ENCODE results near the gene LINS1.

The LINS1 gene

DNA sequence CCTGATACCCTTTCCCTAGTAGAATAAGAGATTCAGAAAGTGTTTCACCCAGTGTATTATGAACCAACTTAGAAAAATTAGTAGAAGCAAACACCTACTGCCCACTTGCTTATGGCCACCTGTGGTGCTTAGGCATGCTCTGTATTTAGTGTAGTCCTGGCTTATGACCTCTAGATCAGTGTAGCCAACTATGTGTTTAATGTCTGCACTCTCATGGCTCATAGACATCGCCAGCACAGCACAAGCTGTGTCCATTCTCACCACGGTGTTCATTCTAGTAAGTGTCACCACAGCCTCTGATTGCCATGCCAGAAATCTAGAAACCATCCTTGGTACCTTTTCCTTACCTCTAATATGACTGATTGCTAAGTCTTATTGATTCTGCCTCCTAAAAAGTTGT is 14.7 kb upstream of the LINS1 start:
- Histone ChIP-seq H3K36me3 (ENCODE audit: insufficient read depth, insufficient read length, low read length) (peaks cover 49% of the 10 kb centered on the region), H3K4me1 (ENCODE audit: insufficient read depth, insufficient read length) (no peaks in the 10 kb centered on the region), H3K4me3 (ENCODE audit: insufficient read length, low read depth) (no peak overlapping the region), H3K9me3 (ENCODE audit: insufficient read depth, low read length) (no peaks in the 10 kb centered on the region), H3K27me3 (ENCODE audit: insufficient read depth, insufficient read length) (no peaks in the 10 kb centered on the region), H3K9ac (ENCODE audit: insufficient read length, low read depth) (no peak overlapping the region)
- no peak for DNase-seq (ENCODE audit: low read depth, low spot score)
- TF ChIP-seq SUZ12 (IDR thresholded peaks at IDR 0.05; ENCODE audit: extremely low read depth, insufficient read depth, insufficient read length) (no peak), YY1 (IDR thresholded peaks at IDR 0.05; ENCODE audit: insufficient read depth, insufficient read length) (no peak), ZNF274 (IDR thresholded peaks at IDR 0.05; ENCODE audit: low read depth, low read length) (no peak)

DNA sequence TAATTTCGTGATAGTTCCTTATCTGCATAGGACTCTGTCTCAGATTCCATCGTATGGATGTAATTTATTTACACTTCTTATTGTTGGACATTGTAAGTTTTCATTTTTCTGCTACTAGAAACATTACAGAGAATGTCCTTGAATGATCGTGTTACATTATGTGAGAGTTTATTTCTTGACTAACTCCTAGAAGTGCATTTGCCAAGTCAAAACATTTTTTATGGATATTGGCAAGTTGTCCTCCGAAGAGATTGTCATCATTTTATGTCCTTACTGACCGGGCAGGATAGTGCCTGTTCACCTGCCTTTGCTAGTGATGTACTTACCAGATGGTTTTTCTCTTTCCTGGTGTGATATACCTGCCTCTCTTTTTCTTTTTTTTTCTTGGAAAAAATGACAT is 13.8 kb upstream of the LINS1 start:
- Histone ChIP-seq H3K4me1 (ENCODE audit: insufficient read depth, insufficient read length) (no peaks in the 10 kb centered on the region), H3K9me3 (ENCODE audit: insufficient read depth, low read length) (no peaks in the 10 kb centered on the region), H3K27me3 (ENCODE audit: insufficient read depth, insufficient read length) (no peaks in the 10 kb centered on the region), H3K9ac (ENCODE audit: insufficient read length, low read depth) (no peak overlapping the region), H3K4me3 (ENCODE audit: insufficient read length, low read depth) (no peak overlapping the region), H3K36me3 (ENCODE audit: insufficient read depth, insufficient read length, low read length) (peaks cover 50% of the 10 kb centered on the region)
- DNase-seq (ENCODE audit: low read depth, low spot score) = no peak
- TF ChIP-seq SUZ12 (IDR thresholded peaks at IDR 0.05; ENCODE audit: extremely low read depth, insufficient read depth, insufficient read length) (no peak), YY1 (IDR thresholded peaks at IDR 0.05; ENCODE audit: insufficient read depth, insufficient read length) (no peak), ZNF274 (IDR thresholded peaks at IDR 0.05; ENCODE audit: low read depth, low read length) (no peak)

DNA sequence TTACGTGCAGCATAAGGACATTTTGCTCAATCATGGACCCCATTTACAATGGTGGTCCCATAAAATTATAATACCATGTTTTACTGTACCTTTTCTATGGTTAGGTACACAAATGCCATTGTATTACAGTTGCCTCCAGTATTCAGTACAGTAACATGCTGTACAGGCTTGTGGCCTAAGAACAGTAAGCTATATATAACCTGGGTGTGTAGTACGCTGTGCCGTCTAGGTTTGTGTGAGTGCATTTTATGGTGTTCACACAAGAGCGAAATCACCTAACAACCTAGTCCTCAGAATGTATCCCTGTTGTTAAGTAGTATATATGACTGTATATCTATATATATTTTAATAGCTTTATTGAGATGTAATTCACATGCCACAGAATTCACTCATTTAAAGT is 12.9 kb upstream of the LINS1 start:
- TF ChIP-seq ZNF274 (IDR thresholded peaks at IDR 0.05; ENCODE audit: low read depth, low read length) (no peak), YY1 (IDR thresholded peaks at IDR 0.05; ENCODE audit: insufficient read depth, insufficient read length) (no peak), SUZ12 (IDR thresholded peaks at IDR 0.05; ENCODE audit: extremely low read depth, insufficient read depth, insufficient read length) (no peak)
- Histone ChIP-seq H3K4me3 (ENCODE audit: insufficient read length, low read depth) (no peak overlapping the region), H3K9me3 (ENCODE audit: insufficient read depth, low read length) (no peaks in the 10 kb centered on the region), H3K36me3 (ENCODE audit: insufficient read depth, insufficient read length, low read length) (peaks cover 46% of the 10 kb centered on the region), H3K27me3 (ENCODE audit: insufficient read depth, insufficient read length) (no peaks in the 10 kb centered on the region), H3K9ac (ENCODE audit: insufficient read length, low read depth) (no peak overlapping the region), H3K4me1 (ENCODE audit: insufficient read depth, insufficient read length) (no peaks in the 10 kb centered on the region)
- DNase-seq (ENCODE audit: low read depth, low spot score) = no peak

DNA sequence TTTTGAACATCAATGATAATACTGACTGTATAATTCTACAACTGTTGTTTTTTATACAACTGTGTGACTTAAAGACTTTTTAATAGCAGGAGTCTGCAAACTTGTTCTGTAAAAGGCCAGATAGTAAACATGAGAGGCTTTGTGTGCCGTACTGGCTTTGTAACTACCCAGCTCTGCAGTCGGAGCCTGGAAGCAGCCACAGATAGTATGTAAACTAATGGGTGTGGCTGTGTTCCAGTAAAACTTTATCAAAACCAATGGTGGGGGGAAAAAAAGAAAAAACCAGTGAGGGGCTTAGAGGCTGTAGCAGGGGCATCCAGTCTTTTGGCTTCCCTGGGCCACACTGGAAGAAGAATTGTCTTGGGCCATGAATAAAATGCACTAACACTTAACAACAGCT is 12.4 kb upstream of the LINS1 start:
- H3K36me3 ChIP-seq (ENCODE audit: insufficient read depth, insufficient read length, low read length) = peaks cover 45% of the 10 kb centered on the region
- H3K9me3 ChIP-seq (ENCODE audit: insufficient read depth, low read length) = no peaks in the 10 kb centered on the region
- H3K4me1 ChIP-seq (ENCODE audit: insufficient read depth, insufficient read length) = no peaks in the 10 kb centered on the region
- no peak for TF ChIP-seq SUZ12 (IDR thresholded peaks at IDR 0.05; ENCODE audit: extremely low read depth, insufficient read depth, insufficient read length)
- no peak for TF ChIP-seq YY1 (IDR thresholded peaks at IDR 0.05; ENCODE audit: insufficient read depth, insufficient read length)
- TF ChIP-seq ZNF274 (IDR thresholded peaks at IDR 0.05; ENCODE audit: low read depth, low read length) = no peak
- H3K27me3 ChIP-seq (ENCODE audit: insufficient read depth, insufficient read length) = no peaks in the 10 kb centered on the region
- DNase-seq (ENCODE audit: low read depth, low spot score) = no peak
- no peak overlapping the region for H3K9ac ChIP-seq (ENCODE audit: insufficient read length, low read depth)
- H3K4me3 ChIP-seq (ENCODE audit: insufficient read length, low read depth) = no peak overlapping the region

DNA sequence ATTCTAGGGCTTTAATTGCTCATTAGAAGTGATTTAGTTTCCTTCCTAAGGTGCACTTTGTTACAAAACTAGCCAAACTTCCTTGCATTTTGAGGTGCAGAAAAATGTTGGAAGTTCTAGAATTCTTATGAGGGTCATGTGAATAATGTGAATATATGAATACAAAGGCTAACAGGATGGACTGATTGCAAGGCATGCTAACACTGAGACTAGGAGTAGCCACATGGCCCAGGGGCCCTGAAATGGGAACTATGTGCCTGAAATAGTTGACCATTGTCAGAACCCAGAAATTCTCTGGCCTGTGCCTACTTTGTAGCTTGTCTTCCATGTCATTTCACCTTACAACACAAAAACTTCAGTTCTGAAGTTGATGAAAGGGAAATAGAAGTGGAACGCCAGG is 11.2 kb upstream of the LINS1 start:
- Histone ChIP-seq H3K4me1 (ENCODE audit: insufficient read depth, insufficient read length) (no peaks in the 10 kb centered on the region), H3K4me3 (ENCODE audit: insufficient read length, low read depth) (no peak overlapping the region), H3K9ac (ENCODE audit: insufficient read length, low read depth) (no peak overlapping the region), H3K27me3 (ENCODE audit: insufficient read depth, insufficient read length) (no peaks in the 10 kb centered on the region), H3K36me3 (ENCODE audit: insufficient read depth, insufficient read length, low read length) (peaks cover 42% of the 10 kb centered on the region), H3K9me3 (ENCODE audit: insufficient read depth, low read length) (no peaks in the 10 kb centered on the region)
- no peak for DNase-seq (ENCODE audit: low read depth, low spot score)
- TF ChIP-seq SUZ12 (IDR thresholded peaks at IDR 0.05; ENCODE audit: extremely low read depth, insufficient read depth, insufficient read length) = no peak

DNA sequence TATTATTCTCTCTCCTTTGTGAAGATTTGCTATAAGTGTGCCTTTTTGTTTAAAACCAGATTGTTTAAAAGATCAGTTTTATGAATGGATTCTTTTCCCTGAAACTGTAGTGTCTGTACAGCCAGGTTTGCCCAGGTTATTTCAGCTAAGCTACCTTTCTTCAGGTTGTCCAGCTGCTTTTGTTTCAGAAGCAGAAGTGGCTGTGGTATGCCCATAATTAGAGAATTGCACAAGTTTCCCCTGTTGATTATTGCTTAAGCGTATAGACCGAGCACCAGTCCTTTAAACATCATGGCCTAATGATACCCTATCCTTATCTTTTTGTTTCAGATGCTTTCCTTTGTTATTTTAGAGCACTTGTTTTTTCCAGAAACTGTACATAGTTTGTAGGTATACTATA is 10.6 kb upstream of the LINS1 start:
- H3K27me3 ChIP-seq (ENCODE audit: insufficient read depth, insufficient read length) = no peaks in the 10 kb centered on the region
- H3K4me1 ChIP-seq (ENCODE audit: insufficient read depth, insufficient read length) = no peaks in the 10 kb centered on the region
- H3K9me3 ChIP-seq (ENCODE audit: insufficient read depth, low read length) = no peaks in the 10 kb centered on the region
- peaks cover 42% of the 10 kb centered on the region for H3K36me3 ChIP-seq (ENCODE audit: insufficient read depth, insufficient read length, low read length)
- TF ChIP-seq YY1 (IDR thresholded peaks at IDR 0.05; ENCODE audit: insufficient read depth, insufficient read length) (no peak), ZNF274 (IDR thresholded peaks at IDR 0.05; ENCODE audit: low read depth, low read length) (no peak), SUZ12 (IDR thresholded peaks at IDR 0.05; ENCODE audit: extremely low read depth, insufficient read depth, insufficient read length) (no peak)
- H3K4me3 ChIP-seq (ENCODE audit: insufficient read length, low read depth) = no peak overlapping the region
- no peak overlapping the region for H3K9ac ChIP-seq (ENCODE audit: insufficient read length, low read depth)
- DNase-seq (ENCODE audit: low read depth, low spot score) = no peak

DNA sequence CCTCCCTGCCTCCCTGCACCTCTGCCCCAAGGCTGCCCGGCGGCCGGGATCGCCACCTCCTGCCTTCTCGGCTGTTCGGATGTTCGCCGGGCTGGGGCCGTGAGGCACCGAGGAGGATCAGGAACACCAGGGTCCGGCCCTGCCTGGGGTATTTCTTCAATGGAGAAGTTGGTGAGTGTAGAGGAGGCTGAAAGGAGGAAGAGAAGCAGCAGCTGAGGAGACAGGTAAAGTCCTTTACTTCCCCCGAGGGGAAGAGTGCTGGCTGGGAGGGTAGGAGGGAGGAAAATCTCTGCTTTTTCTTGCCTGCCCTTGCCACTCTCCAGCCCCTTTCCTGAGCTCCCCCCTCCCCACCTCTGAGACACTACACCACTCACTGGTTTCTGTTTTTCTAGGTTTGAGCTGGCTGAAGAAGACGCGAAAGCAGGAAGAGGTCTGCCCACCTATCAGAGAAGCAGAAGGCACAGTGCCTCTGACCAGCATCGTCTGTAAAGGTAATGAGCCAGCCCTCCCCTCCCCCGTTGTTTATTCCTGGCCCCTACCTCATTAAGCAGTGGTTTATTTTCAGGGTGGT is 924 bp upstream of the LINS1 start:
- Histone ChIP-seq H3K27me3 (ENCODE audit: insufficient read depth, insufficient read length) (no peaks in the 10 kb centered on the region), H3K4me3 (ENCODE audit: insufficient read length, low read depth) (peak overlapping the region; percentile 90), H3K9me3 (ENCODE audit: insufficient read depth, low read length) (no peaks in the 10 kb centered on the region), H3K36me3 (ENCODE audit: insufficient read depth, insufficient read length, low read length) (peaks cover 24% of the 10 kb centered on the region), H3K9ac (ENCODE audit: insufficient read length, low read depth) (peak overlapping the region; percentile 90), H3K4me1 (ENCODE audit: insufficient read depth, insufficient read length) (no peaks in the 10 kb centered on the region)
- DNase-seq (ENCODE audit: low read depth, low spot score) = peak; percentile 32
- TF ChIP-seq SUZ12 (IDR thresholded peaks at IDR 0.05; ENCODE audit: extremely low read depth, insufficient read depth, insufficient read length) = no peak
- TF ChIP-seq YY1 (IDR thresholded peaks at IDR 0.05; ENCODE audit: insufficient read depth, insufficient read length) = no peak
- TF ChIP-seq ZNF274 (IDR thresholded peaks at IDR 0.05; ENCODE audit: low read depth, low read length) = no peak
